ENCODE measurements around the gene ART5.

ART5 gene

GRCh38 chr11:3642071-3642951, 519 bp upstream of the ART5 start:
- peak; percentile 26 for DNase-seq
- peak; percentile 79 to 86 for ATAC-seq (replicated peaks)
- H3K27me3 Mint-ChIP-seq, result peaks cover 50 to 69% of the 10 kb centered on the region in 2 donors

GRCh38 chr11:3641191-3641590, 601 bp downstream of the ART5 start:
- Mint-ChIP-seq H3K27me3 (peaks cover 55 to 68% of the 10 kb centered on the region in 2 donors), H3K27ac (no peak overlapping the region), H3K4me3 (peak overlapping the region; percentile 65 to 74), H3K4me1 (peaks cover 5 to 12% of the 10 kb centered on the region in 2 donors), H3K9me3 (peaks cover 4% of the 10 kb centered on the region in 2 donors), H3K36me3 (peaks cover 3 to 4% of the 10 kb centered on the region in 2 donors)
- ATAC-seq (replicated peaks) (no peak), DNase-seq (no peak)

More at GRCh38 chr11:3642071-3642951, 519 bp upstream of the ART5 start:
- Mint-ChIP-seq H3K4me1 (peaks cover 5 to 12% of the 10 kb centered on the region in 2 donors), H3K9me3 (peaks cover 4% of the 10 kb centered on the region in 2 donors), H3K4me3 (peak overlapping the region; percentile 79 to 81), H3K36me3 (peaks cover 3 to 4% of the 10 kb centered on the region in 2 donors), H3K27ac (no peak overlapping the region)

DNA sequence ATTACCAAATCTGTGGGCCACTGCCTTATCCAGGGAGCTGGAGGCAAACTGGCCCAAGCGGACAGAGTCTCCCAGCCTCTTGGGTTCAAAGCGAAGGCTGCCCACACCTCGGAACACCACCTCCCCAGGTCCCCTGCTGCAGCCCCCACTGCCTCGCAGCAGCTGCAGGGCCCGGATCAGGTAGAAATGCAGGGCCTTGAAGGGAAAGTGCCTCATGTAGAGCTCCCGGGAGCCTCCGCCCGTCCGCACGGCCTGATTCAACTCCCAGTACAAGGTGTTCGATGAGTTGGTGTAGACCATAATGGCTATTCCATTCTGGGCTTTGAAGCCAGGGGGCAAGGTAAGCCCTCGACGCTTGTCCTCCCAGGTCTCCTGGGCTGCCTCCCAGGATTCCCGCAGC, 2.0 kb downstream of the ART5 start:
- ATAC-seq (replicated peaks) (no peak), DNase-seq (no peak)
- Mint-ChIP-seq H3K36me3 (peaks cover 3 to 4% of the 10 kb centered on the region in 2 donors), H3K27me3 (peaks cover 43 to 57% of the 10 kb centered on the region in 2 donors), H3K4me1 (peaks cover 5 to 12% of the 10 kb centered on the region in 2 donors), H3K4me3 (no peak overlapping the region), H3K9me3 (peaks cover 4% of the 10 kb centered on the region in 2 donors), H3K27ac (no peak overlapping the region)

DNA sequence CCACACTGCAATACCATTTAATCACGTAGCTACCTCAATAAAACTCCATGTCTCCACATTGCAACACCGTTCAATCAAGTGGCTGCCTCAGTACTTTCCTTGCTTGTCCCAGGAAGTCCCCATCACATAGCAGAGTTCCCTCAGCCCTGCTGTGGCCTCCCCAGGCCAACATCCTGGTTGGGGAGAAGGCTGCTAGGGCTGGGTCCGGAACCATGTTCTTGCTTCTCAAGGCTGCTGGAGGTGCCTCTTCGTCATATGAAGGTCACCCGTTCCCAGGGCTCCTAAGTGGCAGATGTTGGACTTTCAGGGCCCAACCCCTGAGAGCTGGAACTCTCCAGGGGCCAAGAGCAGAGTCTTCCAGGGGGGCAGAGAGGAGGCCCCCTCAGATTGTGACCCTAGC, 3.3 kb downstream of the ART5 start:
- peaks cover 5 to 12% of the 10 kb centered on the region in 2 donors for H3K4me1 Mint-ChIP-seq
- peaks cover 41 to 47% of the 10 kb centered on the region in 2 donors for H3K27me3 Mint-ChIP-seq
- H3K36me3 Mint-ChIP-seq, result peaks cover 0 to 3% of the 10 kb centered on the region in 2 donors
- ATAC-seq (replicated peaks) (no peak), DNase-seq (no peak)
- H3K4me3 Mint-ChIP-seq, result no peak overlapping the region
- H3K9me3 Mint-ChIP-seq, result peaks cover 0 to 2% of the 10 kb centered on the region in 2 donors
- no peak overlapping the region for H3K27ac Mint-ChIP-seq

DNA sequence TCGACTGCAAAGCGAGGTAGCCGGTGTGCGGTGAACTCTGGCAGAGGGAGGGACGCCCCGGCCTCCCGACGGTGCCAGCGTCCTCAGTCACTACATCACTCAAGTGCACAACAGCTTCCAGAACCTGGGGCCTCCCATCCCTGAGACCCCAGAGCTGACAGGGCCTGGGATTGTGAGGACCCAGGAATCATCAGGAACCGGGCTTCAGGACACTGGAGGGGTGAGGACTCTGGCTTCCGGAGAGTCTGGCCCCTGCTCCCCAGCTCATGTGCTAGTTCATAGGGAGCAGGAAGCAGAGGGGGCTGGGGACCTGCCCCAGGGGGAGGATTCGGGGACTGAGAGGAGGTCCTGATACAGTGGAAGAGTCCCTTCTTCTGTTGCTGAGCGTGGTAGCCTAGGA, 4.6 kb downstream of the ART5 start:
- Mint-ChIP-seq H3K4me3 (no peak overlapping the region), H3K27ac (no peak overlapping the region), H3K27me3 (peaks cover 35 to 36% of the 10 kb centered on the region in 2 donors), H3K4me1 (peaks cover 2 to 5% of the 10 kb centered on the region in 2 donors), H3K36me3 (peaks cover 0 to 3% of the 10 kb centered on the region in 2 donors), H3K9me3 (peaks cover 0 to 2% of the 10 kb centered on the region in 2 donors)
- ATAC-seq (replicated peaks) (no peak), DNase-seq (no peak)

GRCh38 chr11:3635641-3636375, 6.0 kb downstream of the ART5 start:
- Mint-ChIP-seq H3K4me3 (no peak overlapping the region), H3K4me1 (no peaks in the 10 kb centered on the region), H3K9me3 (no peaks in the 10 kb centered on the region), H3K27me3 (peaks cover 28 to 30% of the 10 kb centered on the region in 2 donors), H3K27ac (no peak overlapping the region), H3K36me3 (no peaks in the 10 kb centered on the region)
- DNase-seq, result no peak
- ATAC-seq (replicated peaks), result no peak

- ATAC-seq (replicated peaks), result peak in 1 of 2 donors; percentile 21
- Mint-ChIP-seq H3K9me3 (no peaks in the 10 kb centered on the region), H3K36me3 (no peaks in the 10 kb centered on the region), H3K4me3 (no peak overlapping the region), H3K27me3 (peaks cover 10 to 19% of the 10 kb centered on the region in 2 donors), H3K27ac (no peak overlapping the region), H3K4me1 (no peaks in the 10 kb centered on the region)
- DNase-seq, result no peak
Observed at GRCh38 chr11:3632070-3632660, 9.6 kb downstream of the ART5 start.

DNA sequence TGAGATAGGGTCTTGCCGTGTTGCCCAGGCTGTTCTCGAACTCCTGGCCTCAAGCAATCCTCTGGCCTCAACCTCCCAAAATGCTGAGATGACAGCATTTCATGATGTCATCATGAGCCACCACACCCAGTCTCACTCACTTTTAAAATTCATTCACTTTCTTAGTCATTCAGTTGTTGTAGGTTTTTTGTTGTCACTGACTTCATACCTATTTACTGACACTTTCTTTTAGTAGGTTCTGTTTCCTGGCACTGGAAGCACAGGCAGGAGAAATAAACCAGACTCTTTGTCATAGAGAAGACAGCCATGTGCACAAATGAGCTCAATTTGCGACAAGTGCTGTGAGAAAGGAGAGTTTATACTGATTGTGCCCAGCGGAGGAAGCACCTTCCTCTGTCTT, 10.5 kb downstream of the ART5 start:
- no peaks in the 10 kb centered on the region for H3K36me3 Mint-ChIP-seq
- peaks cover 15 to 21% of the 10 kb centered on the region in 2 donors for H3K27me3 Mint-ChIP-seq
- no peak for DNase-seq
- H3K4me1 Mint-ChIP-seq, result peaks cover 3 to 4% of the 10 kb centered on the region in 2 donors
- H3K9me3 Mint-ChIP-seq, result no peaks in the 10 kb centered on the region
- no peak overlapping the region for H3K27ac Mint-ChIP-seq
- H3K4me3 Mint-ChIP-seq, result no peak overlapping the region
- ATAC-seq (replicated peaks), result no peak

DNA sequence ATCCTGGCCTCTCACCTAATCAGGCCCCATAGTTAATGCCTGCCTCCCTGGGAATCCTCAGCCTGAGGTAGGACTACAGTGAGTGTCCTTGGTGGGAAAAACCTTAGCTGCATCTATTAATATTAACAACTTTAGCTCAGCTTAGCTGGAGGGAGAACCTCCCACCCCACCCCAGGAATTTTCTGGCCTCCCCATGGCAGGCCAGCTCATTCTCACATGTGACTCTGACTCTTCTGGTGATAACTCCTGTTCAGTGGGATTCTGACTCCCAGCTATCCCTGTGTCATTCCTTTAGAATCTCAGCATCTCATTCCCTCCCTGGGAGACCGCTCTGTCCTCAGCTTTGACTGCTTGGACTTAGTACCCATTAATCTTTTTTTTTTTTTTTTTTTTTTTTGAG, 14.5 kb downstream of the ART5 start:
- ATAC-seq (replicated peaks) (no peak), DNase-seq (no peak)
- Mint-ChIP-seq H3K27ac (no peak overlapping the region), H3K27me3 (peaks cover 11 to 13% of the 10 kb centered on the region in 2 donors), H3K4me3 (no peak overlapping the region), H3K36me3 (no peaks in the 10 kb centered on the region), H3K4me1 (peaks cover 5 to 8% of the 10 kb centered on the region in 2 donors), H3K9me3 (no peaks in the 10 kb centered on the region)

GRCh38 chr11:3626250-3626960, 15.4 kb downstream of the ART5 start:
- Mint-ChIP-seq H3K9me3 (no peaks in the 10 kb centered on the region), H3K4me1 (peaks cover 5 to 8% of the 10 kb centered on the region in 2 donors), H3K27me3 (peaks cover 11 to 13% of the 10 kb centered on the region in 2 donors), H3K4me3 (no peak overlapping the region), H3K36me3 (no peaks in the 10 kb centered on the region), H3K27ac (no peak overlapping the region)
- peak in 1 of 2 donors; percentile 61 for ATAC-seq (replicated peaks)
- DNase-seq, result no peak

DNA sequence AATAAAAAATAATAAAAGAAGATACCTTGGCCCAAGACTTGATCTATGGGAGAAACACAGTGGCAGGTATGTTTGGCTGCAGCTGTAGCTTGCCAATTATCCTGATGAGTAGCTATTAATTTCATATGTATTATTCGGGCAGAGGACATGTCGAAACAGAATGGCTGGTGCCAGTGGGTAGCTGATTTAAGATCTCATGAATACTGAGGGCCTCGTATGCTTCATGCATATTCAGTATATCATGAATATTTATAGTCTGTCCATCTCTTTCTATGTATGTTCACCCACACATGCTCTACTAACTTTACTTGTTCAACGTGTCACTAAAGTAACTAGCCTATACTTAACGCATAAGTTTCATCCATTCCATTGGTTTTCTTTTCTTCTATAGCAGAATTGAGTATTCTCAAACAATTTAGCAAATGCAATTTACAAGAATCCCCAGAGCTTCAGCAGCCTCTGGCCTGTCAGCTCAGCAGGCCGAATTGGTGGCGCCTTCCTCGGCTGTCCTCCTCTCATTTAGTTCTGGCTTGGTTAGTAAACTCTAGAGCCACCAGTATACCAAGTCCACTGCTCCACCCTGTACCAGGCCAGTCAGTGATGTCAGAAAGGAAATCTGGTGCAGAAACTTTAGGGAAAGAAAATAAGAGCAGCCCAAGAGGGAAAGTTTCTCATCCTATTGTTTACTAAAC, 17.9 kb downstream of the ART5 start:
- Mint-ChIP-seq H3K4me1 (peaks cover 5 to 8% of the 10 kb centered on the region in 2 donors), H3K27me3 (peaks cover 10 to 13% of the 10 kb centered on the region in 2 donors), H3K27ac (no peak overlapping the region), H3K4me3 (no peak overlapping the region), H3K9me3 (no peaks in the 10 kb centered on the region), H3K36me3 (no peaks in the 10 kb centered on the region)
- DNase-seq (no peak), ATAC-seq (replicated peaks) (no peak)

GRCh38 chr11:3623121-3623520, 18.7 kb downstream of the ART5 start:
- Mint-ChIP-seq H3K27ac (no peak overlapping the region), H3K4me3 (no peak overlapping the region), H3K36me3 (no peaks in the 10 kb centered on the region), H3K4me1 (peaks cover 5 to 8% of the 10 kb centered on the region in 2 donors), H3K9me3 (no peaks in the 10 kb centered on the region), H3K27me3 (peaks cover 6 to 13% of the 10 kb centered on the region in 2 donors)
- no peak for DNase-seq
- no peak for ATAC-seq (replicated peaks)

DNA sequence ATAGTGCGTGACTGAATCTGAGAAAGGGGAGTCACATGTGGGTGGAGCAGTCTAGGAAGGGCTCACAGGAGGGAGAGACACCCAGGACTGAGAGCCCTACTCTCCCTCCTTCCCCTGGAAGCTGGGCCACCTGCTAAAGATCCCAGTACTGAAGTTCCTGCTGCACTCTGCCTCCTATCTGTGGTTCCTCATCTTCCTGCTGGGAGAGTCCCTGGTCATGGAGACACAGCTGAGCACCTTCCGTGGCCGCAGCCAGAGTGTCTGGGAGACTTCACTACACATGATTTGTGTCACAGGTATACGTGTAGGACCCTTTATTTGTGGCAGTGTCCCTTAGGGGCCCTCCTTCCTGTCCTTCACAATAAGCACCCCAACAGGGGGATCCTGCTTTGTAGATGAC, 19.3 kb downstream of the ART5 start:
- H3K4me3 Mint-ChIP-seq, result no peak overlapping the region
- H3K36me3 Mint-ChIP-seq, result no peaks in the 10 kb centered on the region
- peaks cover 5 to 8% of the 10 kb centered on the region in 2 donors for H3K4me1 Mint-ChIP-seq
- no peaks in the 10 kb centered on the region for H3K9me3 Mint-ChIP-seq
- DNase-seq, result no peak
- no peak for ATAC-seq (replicated peaks)
- H3K27ac Mint-ChIP-seq, result no peak overlapping the region
- H3K27me3 Mint-ChIP-seq, result peaks cover 12 to 13% of the 10 kb centered on the region in 2 donors
